OCI-M1 (cell line): ENCODE data around the gene ADAM17.
"Not testable (repeated sequence)": the region's sequence is repeated elsewhere in the genome, so short reads cannot be mapped to it uniquely, and the experiment has no call there.

Experiments used
- DNase-seq: peaks from one replicate; lab custom pipeline; 2025; lab: John Stamatoyannopoulos, UW

Gene ADAM17

DNA sequence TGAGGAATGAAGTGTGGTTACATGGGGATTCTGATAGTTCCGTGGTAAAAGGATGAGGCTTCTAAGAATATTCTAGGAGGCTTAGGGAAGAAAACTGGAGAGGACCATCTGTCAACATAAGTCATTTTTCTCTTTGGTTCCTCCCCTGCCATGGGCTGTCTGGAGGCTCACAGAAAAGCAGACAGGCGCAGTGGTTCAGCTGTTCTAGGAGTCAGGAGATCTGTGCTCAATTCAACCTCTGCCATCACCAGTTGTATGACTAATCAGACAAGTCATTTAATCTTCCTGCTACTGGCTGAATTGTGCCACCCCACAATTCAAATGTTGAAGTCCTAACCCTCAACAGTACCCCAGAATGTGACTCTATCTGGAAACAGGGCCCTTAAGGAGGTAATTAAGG is 36.4 kb downstream of the ADAM17 start:
- no peak for DNase-seq

DNA sequence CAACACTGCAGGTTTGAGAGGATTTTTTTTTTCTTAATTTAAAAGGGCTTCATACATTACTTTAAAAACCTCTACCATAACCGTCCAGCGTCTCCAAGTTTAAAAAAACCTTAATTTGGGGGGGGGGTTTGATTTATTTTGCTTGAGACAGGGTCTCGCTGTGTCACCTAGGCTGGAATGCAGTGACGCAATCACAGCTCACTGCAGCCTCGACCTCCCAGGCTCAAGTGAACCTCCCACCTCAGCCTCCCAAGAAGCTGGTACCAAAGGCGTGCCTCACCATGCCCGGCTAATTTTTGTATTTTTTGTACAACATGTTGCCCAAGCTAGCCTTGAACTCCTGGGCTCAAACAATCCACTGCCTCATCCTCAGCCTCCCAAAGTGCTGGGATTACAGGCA is 36.9 kb downstream of the ADAM17 start:
- DNase-seq = no peak

DNA sequence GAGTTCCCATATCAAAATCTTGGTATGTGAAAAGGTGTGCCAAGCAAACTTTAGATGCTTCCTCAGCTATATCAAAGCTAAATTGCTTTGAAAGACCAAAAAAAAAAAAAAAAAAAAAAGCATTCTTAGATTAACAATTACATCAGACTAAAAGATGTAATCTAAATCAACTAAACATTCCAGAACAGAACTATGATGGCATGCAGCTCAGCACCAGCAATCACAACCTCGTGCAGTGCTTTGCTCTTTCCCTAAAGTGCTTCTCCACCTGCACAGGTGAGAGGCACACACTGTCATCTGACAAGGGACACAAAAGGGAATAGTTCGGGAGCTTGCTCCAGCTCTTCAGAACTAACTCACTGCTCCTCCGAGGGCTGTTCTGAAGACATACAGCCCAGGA is 37.5 kb downstream of the ADAM17 start:
- DNase-seq = no peak

DNA sequence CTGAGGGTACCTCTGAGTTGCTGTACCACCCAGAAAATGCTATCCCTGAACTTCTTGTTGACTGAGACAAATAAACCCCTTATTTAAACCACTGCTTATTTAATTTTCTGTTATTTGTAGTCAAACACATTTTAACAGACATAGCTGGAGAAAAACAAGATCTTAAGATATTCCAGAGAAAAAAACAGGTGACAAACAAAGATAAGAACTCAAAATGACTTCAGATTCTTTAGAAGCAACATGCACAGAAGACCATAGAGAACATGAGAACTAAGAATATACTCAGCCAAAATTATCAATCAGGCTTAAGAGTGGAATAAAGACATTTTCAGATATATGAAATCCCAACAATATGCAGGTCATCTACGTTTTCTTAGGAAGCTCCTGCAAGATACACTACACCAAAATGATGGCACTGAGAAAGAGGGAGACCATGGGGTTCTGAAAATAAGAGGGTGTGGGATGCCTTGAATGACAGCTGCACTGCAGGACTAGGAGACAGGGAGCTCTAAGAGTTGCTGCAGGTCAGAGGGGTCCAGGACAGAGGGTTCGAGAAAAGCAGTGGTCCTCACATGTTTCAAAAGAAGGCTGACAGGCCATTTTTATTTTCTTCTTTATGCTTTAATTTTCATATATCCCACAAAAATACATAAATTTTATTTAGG is 38.4 kb downstream of the ADAM17 start:
- DNase-seq = no peak

DNA sequence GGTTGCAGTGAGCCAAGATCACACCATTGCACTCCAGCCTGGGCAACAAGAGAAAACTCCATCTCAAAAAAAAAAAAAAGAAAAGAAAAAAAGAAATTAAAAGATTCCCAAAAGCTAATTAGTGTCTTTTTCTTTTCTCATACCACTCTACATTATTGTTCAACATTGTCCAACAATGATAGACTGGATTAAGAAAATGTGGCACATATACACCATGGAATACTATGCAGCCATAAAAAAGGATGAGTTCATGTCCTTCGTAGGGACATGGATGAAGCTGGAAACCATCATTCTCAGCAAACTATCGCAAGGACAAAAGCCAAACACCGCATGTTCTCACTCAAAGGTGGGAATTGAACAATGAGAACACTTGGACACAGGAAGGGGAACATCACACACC is 41.7 kb downstream of the ADAM17 start:
- not testable (repeated sequence) for DNase-seq

DNA sequence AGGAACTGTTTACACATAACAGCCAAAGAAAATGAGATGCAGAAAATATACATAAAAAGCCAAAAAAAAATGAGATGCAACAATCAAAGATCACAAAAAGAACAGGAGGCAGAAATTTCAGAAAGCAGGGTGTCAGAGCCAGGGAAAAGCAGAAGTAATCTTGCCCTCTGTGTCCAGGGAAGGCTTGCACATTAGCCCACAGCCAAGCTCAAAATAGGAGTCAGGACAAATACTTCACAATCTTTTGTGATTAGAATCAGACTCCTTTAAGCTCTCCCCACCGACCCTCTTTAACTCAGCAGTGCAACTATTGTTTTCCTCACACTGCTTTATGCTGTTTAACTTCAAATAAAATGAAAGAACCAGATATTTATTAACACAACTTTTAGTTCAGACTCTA is 46.7 kb downstream of the ADAM17 start:
- peak; percentile 27 for DNase-seq

DNA sequence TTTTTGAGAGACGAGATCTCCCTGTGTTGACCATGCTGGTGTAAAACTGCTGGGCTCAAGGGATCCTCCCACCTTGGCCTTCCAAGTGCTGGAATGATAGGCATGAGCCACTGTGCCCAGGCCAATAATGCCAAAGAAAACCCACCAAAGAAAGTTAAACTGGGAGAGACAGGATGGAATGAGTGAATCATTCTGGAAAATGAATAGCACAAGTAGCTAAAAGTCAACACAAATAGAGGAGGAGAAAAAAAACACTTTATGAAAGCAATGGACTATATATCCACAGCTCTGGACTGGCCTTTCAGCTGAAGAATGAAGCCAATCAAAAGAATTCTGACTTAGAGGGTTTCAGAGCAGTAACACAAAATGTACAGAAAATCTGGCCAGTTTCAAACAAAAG is 57.4 kb downstream of the ADAM17 start:
- no peak for DNase-seq

DNA sequence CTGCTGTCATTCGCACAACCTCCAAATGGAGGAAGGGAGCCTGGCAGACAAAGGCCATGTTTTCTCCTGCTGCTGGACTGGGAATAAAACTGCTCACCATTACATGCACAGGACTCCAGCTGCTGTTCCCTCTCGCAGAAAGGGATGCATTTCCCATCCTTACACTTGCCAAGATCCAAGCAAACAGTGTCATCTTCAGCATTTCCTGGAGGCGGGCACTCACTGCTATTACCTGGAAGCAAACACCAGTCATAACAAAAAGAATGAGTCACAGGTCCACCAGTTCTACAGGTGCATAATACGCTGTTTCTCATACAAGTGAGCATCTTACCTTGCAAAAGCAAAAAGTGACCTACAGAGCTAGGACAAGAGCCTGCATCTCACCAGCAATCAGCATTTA is 58.6 kb downstream of the ADAM17 start:
- no peak for DNase-seq

DNA sequence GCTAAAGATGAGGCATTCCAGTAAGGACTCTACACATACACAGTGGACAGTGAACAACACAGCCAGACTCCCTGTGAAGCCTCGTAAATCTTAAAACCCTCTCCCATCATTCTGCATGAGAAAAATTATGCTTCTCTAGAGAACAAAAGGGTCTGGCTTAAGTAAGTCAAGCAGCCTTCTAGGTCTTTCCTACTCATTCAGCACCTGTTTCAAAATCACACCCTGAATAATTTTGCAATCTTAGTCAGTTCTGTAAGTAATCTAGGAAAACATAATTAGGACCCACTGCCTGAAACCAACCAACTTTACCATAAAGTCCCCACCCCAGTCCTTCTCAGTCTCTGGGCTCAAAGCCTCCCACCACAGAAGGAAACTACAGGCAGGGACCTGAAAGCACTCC is 61.5 kb downstream of the ADAM17 start:
- no peak for DNase-seq

DNA sequence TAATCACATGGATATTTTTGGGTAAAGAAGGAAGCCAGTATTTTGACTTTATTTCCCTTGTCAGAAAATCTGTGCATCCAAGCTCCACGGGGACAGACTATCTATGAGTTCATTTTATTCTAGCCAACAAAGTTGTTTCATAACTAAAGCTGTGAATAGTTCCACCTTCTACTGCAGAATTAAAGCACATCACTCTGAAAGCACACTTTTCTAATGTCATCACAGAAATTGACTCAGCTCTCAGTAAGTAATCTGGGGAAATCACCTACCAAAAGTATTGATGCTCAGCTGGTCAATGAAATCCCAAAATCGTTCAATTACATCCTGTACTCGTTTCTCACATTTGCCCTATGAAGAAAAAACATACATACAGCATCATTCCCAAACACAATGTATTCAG is 62.2 kb downstream of the ADAM17 start:
- DNase-seq = no peak

DNA sequence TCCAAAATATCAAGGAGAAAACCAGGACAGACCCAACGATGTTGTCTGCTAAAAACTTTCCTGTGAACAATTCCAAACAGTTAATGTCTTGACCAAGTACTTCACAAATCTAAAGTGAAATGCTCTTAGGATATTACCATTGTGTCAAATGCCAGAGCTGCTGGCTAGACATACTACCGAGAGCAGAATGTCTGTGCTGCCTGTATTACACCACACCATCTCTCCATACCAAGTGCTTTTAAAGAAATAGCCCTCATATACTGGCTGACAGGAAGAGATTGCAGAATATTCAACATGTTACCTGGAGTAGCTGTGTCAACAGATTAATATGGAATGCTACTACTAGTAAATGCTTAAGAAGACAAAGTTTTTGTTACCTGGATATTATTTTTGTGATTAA is 62.7 kb downstream of the ADAM17 start:
- DNase-seq = no peak

DNA sequence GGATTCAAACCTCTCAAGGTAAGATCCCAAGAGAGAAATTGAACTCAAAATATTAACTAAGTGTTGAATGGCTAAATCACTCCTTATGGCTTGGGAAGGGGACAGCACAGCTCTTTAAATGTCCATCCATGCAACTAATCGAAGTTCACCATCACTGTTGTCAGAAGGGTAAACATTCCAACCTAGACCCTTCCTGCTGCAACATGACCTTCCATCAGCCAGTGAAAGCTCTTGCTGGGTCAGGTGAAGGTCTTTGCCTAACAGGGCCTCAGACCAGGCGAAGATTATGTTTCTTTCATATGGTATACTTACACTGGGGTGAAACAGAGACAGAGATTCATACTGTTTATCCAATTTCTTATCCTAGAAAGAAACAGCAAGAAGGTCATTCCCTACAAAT is 64.8 kb downstream of the ADAM17 start:
- DNase-seq = no peak

DNA sequence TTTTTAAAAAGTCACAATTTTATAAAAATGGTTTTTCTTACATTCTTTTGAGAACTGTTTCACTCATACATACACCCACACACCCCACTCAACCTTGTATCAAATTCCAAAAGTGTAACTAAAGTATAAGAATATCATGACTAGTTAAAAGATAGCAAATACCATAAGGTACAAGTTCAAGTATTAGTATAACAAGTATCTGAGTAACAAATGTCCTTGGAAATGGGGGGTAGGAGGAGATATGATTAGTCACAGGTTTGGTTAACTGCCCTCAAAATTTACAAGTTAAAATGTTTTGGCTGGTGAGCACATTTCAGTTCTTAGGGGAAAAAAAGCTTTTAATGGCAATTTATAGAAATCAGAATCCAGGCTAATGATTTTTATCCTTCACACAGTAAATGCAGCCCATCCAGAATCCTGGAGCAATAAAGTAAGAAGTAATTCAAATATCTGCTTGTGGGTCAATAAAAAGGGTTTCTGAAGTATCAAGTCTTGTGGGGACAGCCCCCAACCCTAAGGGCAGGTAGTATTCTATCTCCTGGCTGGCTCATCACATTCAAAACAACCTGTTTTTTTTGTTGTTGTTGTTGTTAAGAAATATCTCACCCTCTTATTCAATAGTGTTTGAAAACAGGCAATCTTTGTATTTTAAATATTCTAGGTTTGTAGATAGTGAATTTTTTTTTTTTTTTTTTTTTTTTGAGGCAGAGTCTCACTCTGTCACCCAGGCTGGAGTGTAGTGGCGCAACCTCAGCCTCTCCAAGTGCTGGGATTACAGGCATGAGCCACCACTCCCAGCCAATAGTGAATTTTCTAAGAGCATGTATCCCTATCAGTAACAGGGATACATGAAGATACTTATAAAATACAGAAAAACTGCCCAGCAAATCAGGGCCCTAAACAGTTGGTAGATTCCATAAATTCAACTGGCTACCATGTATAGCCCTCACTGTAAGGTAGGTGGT is 66.8 kb downstream of the ADAM17 start:
- DNase-seq = no peak

DNA sequence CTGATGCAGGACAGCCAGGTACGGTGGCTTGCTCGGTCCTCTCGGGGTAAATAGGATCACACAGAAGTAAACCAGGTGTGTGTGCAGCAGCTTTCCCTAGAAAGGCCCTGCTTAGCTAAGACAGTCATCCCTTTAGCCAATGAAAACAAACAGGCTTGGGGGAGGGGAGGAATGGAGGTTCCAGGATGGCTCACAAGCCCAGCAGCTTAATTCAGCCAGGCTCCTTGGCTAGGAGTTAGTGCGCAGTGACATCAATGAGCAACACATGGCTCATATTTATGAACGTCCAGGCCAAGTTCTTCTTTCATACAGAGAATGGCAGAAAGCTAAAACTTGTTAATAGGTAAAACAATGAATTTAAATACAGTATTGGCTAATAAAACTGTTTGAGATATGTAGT is 71.1 kb downstream of the ADAM17 start:
- DNase-seq = no peak

DNA sequence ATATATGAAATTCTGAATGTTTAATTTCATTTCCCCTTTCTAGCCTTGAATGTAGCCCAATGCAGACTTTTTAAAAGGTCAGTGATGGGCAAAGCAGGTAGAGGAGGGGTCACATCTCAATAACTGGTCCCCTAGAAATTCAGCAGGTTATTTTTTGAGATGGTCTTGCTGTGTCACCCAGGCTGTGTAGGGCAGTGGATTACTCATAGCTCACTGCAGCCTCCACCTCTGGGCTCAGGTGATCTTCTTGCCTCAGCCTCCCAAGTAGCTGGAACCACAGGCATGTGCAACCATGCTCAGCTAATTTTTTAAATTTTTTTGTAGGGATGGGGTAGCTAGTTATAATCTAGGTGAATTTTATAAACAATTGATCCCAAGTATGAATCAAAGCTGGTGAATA is 72.5 kb downstream of the ADAM17 start:
- no peak for DNase-seq

DNA sequence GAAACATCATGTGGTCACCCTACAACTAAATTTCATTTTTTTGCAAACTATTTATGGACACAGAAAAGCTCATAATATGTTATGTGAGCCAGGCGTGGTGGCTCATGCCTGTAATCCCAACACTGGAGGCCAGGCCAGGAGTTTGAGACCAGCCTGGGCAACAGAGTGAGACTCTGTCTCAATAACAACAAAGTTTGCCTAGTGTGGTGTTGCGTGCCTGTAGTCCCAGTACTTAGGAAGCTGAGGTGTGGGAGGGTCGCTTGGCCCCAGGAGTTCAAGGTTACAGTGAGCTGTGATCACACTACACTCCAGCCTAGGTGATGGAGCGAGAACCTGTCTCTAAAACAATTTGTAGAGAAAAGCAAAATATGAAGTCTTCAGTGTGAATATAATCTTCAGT is 75.5 kb downstream of the ADAM17 start:
- no peak for DNase-seq

DNA sequence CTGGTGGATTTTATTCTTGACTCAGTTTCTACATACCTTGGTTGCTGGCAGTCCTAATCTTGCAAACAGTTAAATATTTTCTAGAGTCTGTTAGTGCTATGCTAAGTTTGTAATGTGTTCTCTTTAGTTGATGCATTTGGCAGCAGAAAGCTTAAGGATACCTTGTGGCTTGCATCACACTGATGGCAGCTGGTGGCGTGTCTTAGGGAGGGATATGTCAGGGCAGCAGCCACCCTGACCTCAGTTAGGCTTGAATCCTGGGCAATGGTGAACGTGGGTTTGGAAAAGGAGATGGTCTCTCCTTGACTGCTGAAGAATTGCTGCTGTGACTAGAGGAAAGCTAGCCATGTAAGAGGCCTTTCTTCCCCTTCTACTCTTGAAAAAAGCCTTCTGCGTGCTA is 77.1 kb downstream of the ADAM17 start:
- DNase-seq = no peak

DNA sequence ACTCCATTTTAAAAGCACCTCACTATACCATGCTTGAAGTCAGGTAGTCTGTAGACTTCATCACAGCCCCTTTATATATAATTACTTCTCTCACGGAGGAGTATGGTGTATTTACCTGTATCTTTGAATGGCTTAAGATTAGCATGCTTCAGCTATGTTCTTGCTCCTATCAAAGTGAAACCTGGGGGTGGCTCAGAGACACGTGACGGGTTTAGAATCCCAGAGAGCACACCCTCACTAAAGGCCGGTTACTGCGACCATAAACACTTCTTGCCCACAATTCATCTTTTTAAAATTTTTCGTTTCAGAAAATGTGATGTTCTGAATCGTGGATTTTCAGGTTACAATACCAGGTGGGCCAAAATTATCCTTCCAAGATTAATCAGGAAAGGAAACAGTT is 77.7 kb downstream of the ADAM17 start:
- no peak for DNase-seq

DNA sequence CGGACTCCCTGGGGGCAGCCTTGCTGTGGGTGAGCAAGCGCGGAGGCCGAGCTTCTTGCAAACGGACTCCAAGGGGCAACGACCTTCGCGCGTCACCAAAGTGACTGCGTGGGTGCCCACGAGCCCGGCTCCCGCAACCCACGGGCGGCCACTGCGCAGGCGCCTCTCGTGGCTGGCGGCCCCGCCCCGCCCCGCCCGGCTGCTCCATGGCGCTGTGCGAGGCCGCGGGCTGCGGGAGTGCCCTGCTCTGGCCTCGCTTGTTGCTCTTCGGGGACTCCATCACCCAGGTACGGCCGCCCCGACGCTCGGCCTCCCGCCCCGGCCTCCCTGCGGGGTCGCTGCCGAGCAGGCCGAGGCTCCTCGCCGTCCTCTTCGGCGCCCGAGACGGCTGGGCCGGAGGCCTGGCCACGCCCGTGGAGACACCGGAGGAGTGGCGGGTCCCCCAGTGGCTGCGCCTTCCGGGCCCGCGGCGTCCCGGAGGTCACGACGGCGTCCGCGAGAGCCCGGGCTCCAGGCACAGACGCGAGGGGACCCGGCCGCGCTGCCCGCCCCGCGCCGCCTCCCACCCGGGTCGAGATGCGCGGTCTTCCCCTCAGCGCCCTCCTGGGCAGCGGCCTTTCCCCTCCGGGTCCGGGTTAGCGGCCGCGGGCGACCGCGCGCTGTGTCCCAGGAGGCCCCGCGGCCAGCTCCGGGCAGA is 81.1 kb downstream of the ADAM17 start, which contains the start of gene IAH1:
Gene IAH1 (plus strand): TSS at position 191 of the 697 bp plus-strand sequence. CDS start 16 bp downstream, at position 207.
- DNase-seq = peak; percentile 74

DNA sequence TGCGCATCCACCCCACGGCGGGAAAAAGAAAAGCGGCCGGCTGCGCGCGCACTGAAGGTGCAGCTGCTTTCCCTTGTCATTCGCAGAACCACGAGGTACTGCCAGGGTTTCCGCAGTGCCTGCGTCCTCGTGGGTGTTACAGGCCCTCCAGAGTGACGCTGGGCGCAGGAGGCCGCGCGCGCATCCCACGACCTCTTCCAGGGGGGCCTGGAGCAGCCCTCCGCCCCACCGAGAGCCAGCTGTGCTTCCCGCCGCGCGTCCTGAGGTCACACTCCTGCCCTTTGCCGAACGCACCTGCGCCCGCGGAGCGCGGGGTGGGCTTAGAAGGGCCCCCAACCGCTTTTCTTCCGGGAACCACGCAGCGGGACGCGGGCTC is 81.7 kb downstream of the ADAM17 start:
- no peak for DNase-seq

DNA sequence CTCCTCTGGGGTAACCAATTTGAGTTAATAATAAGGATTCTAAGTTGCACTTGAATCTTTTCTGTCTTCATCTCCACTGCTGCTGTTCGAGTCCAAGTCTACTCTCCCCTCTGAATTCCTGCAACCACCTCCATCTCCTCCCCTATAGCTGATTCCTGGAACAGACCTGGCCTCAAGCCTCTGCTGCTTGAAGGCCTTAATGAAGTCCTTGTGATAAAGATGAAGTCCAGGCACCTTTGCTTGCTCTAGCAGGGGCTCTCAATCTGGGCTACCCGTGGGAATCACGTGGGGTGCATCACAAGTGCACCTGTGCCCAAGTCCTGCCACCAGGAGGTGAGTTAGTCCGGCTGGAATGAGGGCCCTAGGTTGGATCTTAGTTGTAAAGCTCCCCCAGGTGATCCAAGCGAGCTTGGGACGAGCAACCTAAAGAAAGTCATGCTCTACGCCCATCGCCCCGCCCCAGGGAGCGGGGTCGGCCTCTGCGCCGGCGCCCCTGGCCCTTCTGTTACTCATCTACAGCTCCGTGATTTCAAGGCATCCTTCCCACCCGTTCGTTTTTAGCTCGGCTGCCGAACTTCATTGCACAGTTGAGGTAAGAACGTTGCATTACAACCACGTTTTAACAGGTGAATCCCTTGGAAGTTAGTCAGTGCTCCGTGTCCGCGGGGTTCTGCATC is 82.2 kb downstream of the ADAM17 start:
- no peak for DNase-seq

DNA sequence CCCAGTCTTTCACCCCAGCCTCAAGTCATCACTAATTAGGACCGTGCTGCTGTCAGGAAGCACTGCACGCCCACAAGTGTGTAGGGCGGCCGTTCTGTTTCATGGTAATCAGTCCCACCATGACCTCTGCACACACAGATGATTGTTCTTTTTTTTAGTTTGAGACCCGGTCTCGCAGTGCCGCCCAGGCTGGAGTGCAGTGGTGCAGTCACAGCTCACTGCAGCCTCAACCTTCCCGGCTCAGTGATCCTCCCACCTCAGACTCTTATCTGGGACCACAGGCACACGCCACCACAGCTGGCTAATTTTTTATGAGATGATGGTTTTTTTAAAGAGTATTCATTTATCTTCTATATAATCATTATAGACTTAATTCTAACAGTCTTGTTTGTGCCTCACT is 83.1 kb downstream of the ADAM17 start:
- no peak for DNase-seq
